Stimulated activated CD8-positive, alpha-beta memory T cell treated with anti-CD3 and anti-CD28 coated beads, Interleukin-7, amount 100 ng/mL, for 4 hours (primary cell): Measurements from ENCODE around the gene JSRP1.
A peak's percentile ranks its signal among the peaks of the same experiment; 100 is the strongest.

Experiments
- DNase-seq, 2 donors: peaks; one replicate each; pipeline ENCODE4 v3.0.0-alpha.2; 2020; ENCODE audit warnings: low read depth in 2 of 2

Gene JSRP1

GRCh38 chr19:2255982-2256685 lies at the start of gene JSRP1:
JSRP1 (minus strand) TSS chr19:2256417; CDS start chr19:2255314, 1,103 bp downstream.
- DNase-seq, result no peak

DNA sequence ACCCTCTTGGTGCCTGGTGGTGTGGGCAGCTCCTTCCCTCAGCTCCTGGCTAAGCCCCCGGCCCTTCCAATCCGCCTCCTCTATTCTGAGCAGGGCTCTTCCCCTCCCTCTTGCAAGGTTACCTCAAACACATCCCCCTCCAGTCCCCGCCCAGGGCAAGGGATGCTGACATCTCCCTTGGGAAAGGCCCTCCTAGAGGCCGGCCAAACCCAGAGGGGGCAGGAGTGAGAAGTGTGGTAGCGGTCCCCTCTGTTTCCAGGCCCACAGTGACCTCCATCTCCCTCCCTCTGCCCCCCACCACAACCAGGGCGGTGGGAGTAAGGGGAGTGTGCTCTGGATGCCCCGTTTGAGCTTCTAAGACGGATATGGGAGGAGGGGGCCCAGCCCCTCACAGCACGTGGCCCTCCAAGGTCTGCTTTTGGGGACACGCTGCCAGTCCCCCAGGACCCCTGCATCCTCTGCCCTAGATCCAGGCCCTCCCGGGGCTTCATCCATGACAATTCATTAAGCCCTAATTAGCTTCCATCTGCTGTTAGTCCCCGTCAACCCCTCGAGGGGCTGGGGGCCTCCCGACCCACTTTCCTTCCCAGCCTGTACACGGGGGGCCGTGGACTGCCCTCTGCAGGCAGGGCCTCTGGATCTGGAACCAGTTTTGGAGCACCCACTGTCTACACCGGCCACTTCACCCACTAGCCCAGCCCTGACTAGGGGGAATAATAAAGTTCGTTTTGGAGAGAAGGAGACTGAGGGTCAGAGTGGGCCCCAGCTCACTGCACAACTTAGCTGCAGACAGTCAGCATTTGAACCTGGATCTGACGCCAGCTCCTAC lies 49.4 kb upstream of the JSRP1 start:
- DNase-seq, result no peak

GRCh38 chr19:2303211-2303798 lies 47.1 kb upstream of the JSRP1 start:
- no peak for DNase-seq

DNA sequence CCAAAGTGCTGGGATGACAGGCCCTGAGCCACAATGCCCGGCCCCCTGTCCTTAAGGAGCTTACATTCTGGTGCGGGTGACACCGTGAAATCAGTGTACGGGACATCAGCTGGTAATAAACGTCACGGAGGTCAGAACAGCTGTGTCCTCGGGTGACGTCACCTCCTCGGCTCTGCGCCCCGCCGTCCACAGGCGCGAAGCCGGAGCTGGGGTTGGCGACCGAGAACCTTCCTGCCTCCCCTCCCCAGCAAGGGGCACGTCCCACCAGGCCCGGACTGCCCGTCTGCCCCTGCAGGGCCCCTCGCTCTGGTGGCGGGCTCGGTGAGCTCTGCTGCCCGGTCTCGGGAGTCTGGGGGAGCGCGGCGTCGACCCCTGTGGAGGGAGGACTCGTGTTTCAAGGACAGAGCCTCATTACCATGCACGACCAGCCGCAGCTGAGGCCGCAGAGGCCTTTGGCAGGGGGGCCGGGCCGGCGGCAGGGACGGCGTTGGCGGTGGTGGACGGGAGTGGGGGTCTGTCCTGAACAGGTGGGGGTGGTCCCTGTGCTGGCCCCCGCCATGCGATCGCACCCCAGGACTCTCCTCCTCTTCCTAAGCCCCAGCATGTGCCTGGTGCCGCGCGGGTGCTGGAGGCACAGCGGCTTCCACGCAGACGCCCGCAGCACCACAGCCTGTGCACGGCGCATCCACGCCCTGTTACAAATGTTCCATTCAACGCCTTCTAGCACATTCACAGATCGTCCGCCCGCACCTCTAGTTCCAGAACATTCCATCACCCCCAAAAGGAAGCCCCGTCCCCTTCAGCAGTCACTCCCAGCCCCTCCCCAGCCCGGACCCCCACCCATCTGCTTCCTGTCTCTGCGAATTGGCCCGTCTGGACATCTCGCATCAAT lies 46.3 kb upstream of the JSRP1 start:
- DNase-seq, result no peak

- no peak for DNase-seq
Observed at GRCh38 chr19:2300533-2300932, 44.3 kb upstream of the JSRP1 start.

- DNase-seq, result no peak
Observed at GRCh38 chr19:2296141-2296540, 39.9 kb upstream of the JSRP1 start.

DNA sequence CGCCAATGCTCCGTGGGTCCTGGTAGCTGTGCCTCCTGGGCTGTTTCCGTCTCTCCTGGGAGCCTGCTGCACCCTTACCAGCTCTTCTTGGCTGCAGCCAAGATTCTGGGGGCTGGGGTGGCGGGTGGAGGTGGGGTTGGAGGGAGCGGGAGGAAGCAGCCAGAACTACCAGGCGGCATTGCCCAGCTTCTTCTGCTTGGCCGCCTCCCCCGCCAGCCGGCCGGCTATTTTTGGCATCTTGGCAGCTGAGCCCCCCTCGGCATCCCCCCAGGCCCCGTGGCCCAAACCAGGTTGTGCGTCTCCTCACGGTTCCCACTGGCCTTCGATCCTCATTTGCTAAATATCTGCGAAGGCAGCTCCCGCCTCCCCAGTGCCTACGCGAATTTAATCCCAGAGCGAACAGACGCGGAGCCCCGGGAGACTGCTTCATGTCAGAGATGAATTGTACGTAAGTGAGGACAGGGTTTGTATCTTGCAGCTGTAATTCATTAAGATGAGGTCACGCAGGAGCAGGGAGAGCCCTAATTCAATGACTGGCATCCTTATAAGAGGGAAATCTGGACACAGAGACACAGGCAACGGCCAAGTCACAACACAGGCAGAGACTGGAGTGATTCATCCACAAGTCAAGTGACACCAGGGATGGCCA lies 38.6 kb upstream of the JSRP1 start:
- no peak for DNase-seq

GRCh38 chr19:2291185-2291751 lies 35.1 kb upstream of the JSRP1 start:
- DNase-seq, result no peak

GRCh38 chr19:2290441-2291184 lies 34.4 kb upstream of the JSRP1 start:
- no peak for DNase-seq

DNA sequence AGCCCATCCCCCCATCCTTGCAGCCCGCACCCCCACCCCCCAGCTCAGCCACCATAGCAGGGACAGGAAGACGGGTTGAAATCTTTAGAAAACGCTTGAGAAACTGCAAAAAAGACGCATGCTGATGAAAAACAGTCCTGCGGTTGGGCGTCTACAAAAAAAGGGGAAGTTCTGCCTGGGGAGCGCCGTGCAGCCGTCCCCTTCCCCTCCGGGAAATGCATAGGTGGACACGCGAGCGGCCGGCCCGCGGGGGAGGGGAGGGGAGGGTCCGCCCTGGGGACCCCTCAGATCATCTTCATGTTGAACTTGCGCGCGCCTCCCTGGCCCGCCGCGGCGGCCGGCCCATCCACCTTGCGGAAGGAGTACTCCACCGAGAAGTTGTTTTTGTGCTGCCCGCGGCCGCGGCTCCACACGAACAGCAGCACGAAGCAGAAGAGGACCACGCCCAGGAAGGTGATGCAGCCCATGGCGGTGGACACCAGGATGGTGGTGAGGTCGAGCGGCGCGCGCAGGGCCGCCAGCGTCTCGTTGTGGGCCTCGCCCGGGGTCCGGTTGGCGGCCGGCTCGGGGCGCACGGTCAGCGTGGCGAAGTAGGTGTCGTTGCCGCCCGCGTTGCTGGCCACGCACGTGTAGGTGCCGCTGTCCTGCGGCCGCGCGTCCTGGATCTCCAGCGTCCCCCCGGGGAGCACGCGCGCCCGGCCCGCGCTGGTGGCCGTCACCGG lies 33.7 kb upstream of the JSRP1 start:
- peak in 1 of 2 donors; percentile 45 for DNase-seq

- no peak for DNase-seq
Observed at GRCh38 chr19:2288818-2289713, 32.8 kb upstream of the JSRP1 start.

- no peak for DNase-seq
Observed at GRCh38 chr19:2288338-2288817, 32.2 kb upstream of the JSRP1 start.

GRCh38 chr19:2287585-2288337 lies 31.5 kb upstream of the JSRP1 start:
- DNase-seq, result no peak

- no peak for DNase-seq
Observed at GRCh38 chr19:2286402-2287140, 30.4 kb upstream of the JSRP1 start.

- no peak for DNase-seq
Observed at GRCh38 chr19:2283835-2284507, 27.8 kb upstream of the JSRP1 start.

DNA sequence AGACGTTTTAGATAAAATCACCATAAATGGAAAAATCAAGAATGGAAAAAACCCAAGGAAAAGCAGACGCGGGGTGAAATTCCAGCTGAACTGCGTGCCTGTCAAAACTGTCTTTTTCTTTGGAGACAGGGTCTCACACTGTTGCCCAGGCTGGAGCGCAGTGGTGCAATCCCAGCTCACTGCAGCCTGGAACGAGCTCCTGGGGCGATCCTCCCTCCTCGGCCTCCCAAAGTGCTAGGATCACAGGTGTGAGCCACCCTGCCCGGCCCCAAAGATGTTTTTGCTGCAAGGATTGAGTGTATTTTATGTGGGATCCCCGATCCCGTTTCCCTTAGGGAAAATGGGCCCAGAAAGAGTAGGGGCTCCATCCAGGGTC lies 26.6 kb upstream of the JSRP1 start:
- DNase-seq, result no peak
